Activated CD4-positive, alpha-beta T cell treated with anti-CD3 and anti-CD28 coated beads, Interleukin-2, amount 50 U/mL, for 16 hours (primary cell): ENCODE results near the gene SFXN3.

Source experiments
- DNase-seq: peaks from one replicate; pipeline ENCODE4 v3.0.0-alpha.2; 2020

SFXN3 gene, protein sequence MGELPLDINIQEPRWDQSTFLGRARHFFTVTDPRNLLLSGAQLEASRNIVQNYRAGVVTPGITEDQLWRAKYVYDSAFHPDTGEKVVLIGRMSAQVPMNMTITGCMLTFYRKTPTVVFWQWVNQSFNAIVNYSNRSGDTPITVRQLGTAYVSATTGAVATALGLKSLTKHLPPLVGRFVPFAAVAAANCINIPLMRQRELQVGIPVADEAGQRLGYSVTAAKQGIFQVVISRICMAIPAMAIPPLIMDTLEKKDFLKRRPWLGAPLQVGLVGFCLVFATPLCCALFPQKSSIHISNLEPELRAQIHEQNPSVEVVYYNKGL

DNA sequence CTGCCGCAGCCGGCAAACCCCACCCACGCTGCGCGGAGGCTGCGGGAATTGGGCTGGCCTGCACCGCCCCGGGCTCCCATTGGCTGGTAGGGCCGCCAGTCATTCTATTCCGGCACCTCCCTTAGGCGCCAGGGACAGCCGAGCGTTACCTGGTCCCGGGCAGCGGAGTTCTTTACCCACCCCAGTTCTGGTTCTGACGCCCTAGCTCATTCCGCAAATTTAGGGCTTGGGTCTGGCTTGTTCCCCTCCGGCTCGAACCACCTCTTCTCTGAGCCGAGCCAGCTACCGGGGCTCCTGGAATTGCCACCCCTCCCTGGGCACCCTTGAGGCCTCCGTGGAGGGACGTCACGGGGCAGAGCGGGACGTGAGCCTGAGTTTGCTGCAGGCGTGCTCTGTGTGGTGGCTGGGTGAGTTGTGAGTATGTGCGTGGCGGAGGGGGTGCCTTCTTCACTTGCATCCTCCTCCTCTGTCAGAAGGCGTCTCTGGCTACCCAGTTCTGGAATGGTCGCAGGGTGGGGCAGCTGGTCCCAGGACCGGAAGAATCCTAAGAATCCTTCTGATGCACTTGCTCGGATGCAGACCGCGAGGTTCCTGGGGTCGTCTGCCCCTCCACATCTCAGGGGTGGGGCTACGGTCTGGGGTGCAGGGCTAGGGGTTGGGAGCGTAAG lies at the start of gene SFXN3, which contains the start of gene PDZD7:
SFXN3 (plus strand) TSS at position 107 of the 668 bp plus-strand sequence. CDS start 3,461 bp downstream, outside the sequence.
PDZD7 (minus strand) TSS at position 2 of the 668 bp plus-strand sequence. CDS start 910 bp downstream, outside the sequence.
- DNase-seq = peak; percentile 96

DNA sequence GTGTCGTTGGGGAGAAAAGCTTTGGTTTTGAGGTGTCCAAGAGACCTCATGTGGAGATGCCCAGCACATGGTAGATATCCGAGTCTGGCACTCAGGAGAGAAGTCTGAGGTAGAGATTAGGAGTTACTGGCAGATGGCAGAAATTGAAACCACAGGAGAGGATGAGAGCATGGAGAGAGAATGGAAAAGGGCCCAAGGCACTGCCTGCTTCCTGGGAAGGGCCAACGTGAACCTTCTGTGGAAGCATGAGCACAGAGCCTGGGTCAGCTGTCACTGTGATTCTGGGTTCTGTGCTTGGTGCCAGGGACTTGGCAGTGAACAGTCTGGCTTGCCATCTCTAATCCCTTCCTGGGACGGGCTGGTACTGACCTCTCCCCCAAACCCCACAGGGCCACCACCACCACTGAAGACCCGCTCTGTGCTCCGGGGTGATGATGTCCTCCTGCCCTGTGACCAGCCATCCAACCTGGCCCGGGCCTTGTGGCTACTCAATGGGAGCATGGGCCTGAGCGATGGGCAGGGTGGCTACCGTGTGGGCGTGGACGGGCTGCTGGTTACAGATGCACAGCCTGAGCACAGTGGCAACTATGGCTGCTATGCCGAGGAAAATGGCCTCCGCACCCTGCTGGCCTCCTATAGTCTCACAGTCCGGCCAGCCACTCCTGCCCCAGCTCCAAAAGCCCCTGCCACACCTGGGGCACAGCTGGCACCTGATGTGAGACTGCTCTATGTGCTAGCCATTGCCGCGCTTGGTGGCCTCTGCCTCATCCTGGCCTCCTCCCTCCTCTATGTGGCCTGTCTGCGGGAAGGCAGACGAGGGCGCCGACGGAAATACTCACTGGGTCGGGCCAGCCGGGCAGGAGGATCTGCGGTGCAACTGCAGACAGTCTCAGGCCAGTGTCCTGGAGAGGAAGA lies 47.9 kb upstream of the SFXN3 start:
- DNase-seq = no peak

DNA sequence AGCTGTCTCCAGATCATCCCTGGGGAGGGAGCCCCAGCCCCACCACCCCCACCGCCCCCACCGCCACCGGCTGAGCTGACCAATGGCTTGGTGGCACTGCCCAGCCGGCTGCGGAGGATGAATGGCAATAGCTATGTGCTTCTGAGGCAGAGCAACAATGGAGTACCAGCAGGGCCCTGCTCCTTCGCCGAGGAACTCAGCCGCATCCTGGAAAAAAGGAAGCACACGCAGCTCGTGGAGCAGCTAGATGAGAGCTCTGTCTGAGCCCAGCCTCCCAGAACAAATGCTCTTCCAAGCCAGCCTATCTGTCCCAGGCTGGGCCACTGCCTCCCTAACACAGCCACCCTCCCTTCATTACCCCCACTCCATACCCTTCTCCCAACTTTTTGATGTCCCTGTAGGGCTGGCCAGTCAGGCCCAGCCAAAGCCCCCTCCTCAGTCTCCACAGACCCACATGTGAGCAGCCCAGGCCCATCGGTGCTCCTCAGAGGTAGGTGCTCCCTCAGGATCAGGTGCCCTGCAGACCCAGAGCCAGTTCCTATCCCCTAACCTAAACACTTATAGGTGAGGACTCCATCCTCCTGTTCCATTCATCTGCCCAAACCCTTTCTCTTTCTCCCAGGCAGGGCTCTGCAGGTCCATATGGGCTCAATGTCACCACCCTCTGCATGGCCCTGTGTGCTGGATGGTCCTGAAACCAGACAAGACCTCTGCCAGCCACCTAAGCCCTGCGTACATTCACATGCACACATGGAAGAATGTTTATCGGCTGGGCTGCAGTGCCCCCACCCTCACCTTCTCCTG lies 47.0 kb upstream of the SFXN3 start:
- DNase-seq = no peak

DNA sequence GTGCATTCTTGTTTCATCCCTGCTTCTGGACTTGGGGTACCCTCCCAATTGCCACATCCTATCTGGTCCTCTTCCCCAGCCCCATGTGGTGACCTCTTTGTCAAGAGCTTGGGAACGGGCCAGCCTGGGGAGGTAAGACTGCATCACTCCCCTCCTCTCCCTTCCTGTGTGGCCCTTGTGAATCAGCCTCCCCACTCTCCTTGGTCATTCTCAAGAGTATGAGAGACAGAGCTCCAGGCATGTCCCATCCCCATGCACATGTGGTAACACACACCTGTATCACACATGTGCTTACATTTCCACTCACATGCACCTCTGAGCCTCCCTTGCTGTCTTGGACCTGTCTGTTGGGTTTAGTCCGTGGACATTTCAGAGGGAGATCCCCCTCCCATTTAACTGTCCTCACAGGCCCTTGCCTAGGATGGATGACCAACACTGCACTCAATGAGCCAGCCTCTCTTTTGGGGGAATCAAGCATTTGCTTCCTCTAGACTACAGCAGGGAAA lies 46.3 kb upstream of the SFXN3 start:
- no peak for DNase-seq

DNA sequence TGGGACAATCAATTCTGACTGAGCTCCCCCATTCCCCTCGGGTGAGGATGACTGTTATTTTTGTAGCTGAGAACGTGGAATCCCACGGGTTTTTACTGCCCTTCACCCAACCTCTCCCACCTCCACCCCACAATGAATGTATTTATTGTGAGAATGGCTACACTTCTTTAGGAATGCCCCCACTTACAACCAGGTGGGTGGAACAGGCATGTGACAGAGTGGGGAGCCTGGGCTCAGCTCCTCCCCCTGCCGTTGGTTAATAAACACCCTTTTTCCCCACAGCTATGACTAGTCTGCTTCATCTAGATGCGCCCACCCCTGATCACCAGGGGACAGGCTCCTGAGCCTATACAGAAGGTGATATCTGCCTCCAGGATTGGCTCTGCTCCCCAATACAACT lies 45.7 kb upstream of the SFXN3 start:
- no peak for DNase-seq

DNA sequence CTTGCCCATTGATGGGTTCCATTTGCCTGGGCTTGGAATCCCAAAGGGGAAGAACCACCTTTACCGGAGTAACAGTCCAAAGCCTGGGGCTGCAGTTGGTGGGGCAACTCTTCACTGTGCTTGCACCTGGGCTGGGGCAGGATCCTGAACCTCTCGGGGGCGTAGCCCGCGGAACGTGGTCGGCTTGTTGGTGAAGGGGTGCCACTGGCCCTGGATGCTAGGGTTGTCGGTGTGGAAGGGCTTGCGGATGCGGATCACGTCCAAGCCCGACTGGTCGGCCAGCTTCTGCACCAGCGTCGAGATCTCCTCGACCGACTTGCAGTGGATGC lies 44.4 kb upstream of the SFXN3 start:
- DNase-seq = no peak

DNA sequence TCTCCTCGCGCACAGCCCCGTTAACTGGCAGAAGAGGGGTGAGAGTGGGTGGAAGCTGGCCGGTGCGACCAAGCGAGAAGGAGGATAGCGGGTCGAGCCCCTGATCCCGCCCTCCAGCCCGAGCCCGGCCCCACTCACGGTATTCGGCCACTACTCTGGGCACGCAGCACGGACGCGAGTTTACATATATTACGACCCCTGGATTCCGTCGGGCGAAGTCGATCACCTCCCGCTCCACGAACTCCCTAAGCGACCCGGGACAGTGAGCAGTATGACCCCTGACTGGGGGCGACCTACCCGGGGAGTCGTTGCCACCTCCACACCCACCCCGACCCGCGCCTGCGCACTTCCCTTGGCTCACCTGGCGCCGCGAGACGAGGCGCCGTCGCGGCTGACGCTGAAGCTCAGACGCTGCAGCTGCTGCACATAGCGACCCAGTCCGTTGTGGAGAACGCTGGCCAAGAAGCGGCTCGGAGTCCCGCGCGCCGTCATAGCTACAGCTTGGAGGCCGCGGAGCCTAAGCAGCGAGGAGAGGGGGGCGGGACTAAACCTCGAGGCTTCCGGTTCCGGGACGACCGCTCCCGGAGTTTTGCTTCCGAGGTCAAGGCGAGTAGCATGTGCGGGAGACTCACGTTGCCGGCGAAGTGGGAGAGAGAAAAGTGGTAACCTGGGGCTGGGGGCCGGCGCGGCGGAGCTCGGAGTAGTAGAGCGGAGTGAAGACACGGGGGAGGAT lies 43.9 kb upstream of the SFXN3 start, which contains the start of the genes MRPL43 and TWNK:
MRPL43 (minus strand) TSS at position 546 of the 733 bp plus-strand sequence; CDS start at position 492, 54 bp downstream.
TWNK (plus strand) TSS at position 592 of the 733 bp plus-strand sequence. CDS start 668 bp downstream, outside the sequence.
- peak; percentile 86 for DNase-seq

DNA sequence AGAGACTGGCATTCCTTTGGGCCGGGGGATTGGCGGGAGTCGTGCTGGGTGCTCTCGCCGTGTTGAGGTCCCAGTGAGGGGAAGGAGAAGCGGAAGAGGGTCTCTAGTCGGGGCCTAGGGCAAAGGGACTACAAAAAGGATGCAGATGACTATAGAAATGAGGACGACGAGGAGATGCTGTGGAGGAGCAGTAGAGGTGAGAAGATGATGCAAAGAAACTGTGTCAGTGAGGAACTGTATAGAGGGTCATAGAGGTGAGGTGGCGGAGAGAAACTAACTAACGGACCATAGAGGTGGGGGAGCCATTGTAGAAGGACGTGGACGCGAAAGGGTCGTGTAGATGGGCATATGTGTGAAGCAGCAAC lies 43.4 kb upstream of the SFXN3 start:
- no peak for DNase-seq

DNA sequence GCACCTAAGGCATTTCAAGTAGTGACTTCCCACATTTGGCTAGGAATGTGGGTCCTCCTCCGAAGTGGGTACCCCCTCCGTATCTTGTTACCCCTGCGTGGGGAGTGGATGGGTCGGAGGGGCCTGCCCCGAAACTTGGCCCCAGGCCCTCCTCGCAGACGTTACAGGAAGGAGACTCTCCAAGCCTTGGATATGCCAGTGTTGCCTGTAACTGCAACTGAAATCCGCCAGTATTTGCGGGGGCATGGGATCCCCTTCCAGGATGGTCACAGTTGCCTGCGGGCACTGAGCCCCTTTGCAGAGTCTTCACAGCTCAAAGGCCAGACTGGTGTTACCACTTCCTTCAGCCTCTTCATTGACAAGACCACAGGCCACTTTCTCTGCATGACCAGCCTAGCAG lies 42.9 kb upstream of the SFXN3 start:
- no peak for DNase-seq

DNA sequence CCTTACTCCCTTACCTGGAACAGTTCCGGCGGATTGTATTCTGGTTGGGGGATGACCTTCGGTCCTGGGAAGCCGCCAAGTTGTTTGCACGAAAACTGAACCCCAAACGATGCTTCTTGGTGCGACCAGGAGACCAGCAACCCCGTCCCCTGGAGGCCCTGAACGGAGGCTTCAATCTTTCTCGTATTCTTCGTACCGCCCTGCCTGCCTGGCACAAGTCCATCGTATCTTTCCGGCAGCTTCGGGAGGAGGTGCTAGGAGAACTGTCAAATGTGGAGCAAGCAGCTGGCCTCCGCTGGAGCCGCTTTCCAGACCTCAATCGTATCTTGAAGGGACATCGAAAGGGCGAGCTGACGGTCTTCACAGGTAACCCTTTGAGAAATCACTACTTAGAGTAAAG lies 41.9 kb upstream of the SFXN3 start:
- no peak for DNase-seq

DNA sequence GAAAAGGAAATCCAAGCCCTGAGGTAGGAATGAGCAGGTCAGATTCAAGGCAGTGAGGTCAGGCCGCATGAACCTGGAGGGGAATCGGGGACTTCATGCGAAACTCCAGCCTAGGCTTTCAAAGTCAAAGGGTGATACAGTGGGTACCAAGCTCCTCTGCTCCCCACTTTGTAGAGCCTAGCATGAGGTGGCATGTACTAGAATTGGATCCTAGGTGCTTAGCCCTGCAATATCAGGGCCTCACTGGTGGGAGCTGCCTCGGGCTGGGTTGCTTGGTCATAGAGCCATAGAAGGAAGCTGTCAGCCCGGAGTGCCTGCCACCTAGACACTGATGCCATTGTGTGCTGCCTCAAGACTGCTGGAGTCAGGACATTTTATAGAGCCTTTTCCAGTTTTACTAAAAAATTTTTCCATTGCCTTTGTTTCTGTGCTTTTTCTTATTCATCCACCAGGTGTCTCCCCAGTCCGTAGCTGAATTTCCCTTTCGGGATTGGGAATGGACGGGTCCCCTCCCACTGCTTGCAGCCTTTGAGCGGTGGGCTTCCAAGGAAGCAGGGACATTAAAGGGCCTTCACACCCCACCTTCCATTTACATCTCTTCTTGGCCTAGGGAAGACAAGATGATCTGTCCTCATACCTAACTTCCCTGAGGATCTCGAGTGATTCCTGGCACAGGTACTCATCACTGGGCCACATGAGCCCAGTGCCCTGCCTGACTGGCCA lies 36.9 kb upstream of the SFXN3 start:
- DNase-seq = no peak

DNA sequence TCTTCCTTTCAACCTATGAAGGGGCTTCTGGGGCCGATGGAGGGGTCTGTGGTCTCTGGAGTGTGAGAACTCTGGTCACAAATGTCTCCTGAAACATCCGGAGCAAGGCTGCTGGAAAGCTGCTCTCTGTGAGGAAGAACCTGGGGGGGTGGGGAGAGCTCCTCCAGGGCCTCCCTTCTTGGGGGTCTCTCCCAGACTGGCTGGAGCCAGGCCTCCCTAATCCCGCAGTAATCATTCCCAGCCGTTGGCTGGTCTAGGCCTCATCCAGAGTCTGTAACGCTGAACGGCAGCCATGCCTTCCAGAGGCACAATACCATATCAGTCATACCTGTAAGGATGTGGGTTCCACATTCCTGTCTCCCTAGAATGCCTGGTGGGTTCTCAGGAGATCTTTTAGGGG lies 35.9 kb upstream of the SFXN3 start:
- no peak for DNase-seq

DNA sequence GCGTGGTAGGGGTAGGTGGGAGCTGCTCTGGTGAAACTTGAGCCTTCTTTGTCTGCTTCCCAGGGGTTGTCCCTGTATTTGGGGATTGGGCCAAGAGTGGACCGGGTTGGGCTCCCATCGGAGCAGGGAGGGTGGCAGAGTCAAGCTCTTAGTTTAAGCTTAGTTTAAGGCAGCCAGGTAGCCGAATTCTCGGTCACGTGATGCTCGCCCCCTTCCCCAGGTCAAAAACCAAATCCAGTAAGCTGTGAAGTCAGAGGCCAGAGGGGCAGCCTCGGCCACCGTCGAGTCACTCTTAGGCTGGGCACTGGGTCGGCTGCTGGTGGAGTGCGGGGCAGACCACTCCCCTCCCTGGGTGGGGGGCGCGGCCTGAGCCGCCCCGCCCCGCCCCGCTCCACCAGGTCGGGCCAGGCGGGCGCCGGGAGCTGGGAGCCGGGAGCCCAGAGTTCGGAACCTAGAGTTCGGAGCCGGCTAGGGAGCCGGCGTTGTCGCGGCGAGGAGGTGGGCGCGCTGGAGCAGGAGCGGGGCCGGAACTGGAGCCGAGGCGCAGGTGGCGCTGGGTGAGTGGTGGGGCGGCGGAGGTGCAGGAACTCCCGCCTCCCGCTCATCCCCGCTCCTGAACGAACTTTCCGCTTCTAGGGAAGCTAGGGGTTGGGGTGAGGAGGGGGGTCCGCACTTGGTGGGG lies 34.2 kb upstream of the SFXN3 start:
- peak; percentile 24 for DNase-seq

DNA sequence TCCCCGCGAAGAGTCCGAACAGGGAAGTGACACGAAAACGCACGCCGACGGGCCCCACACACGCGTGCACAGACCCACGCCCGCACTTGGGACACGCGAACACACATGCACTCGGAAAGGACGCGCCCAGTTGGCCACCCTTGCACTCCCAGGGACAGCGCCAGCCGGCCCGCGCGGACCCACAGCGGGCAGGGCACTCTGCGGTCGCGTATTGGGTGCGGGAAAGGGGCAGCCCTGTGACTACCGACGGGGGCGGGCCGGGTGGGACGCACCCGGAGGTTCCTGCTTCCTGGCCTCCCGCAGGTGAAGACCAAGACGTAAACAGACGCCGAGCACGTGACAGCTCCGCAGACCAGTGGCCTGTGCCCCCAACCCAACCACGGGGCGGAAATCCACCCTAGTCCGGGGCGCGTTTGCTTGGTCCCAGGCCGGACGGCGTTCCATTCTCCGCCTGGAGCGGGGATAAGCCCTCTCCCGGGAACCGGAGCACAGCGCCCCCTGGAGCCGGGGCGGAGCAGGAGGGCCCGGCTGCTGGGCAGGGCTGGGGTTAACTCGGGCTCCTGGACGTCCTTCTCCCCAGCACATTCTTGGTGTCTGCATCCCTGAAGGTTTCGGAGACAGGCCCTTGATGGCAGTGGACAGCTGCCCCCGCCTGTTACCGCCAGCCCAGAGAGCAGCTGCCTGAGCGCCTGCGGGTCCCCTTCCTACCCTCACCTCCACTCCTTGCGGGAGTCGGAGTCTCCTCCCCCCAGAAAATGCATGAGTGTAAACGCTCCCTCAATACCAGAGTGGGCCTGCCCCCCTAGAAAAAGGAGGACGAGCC lies 33.5 kb upstream of the SFXN3 start:
- DNase-seq = peak; percentile 72

DNA sequence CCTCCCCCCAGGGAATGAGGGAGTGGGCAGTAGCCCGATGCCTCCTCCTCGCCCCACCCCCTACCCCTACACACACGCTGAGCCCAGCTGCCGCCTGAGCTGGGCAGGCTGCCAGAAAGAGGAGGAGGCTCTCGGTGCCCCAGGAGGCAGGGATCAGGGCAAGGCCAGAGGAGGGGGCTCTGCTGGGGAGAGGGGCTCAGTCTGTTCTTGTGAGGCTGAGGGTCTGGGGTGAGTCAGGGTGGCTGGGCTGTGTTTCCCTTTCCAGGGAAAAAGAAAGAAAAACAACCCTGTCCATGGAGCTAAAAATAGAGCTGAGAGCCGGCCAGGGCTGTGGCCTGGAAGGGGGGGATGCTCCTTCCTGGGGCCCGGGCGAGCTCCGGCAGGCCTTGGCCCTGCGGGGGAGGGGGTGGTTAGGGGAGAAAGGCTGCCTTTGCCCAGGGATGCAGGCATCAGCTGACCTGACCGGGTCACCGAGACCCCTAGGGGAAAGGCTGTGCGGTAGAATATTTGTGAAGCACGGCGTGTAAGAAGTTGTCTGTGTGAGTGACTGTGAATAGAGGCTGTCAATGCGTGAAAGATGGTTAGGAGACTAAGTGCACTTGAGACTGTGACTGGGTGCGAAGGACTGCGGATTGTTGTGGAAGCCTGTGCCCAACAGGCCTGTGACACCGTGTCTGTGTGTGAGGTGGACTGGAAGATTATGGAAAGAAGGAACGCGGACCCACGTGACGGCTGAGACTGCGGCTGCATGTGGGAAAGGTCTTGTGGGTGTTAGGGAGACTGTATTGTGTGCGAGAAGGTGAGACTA lies 32.6 kb upstream of the SFXN3 start:
- peak; percentile 60 for DNase-seq

DNA sequence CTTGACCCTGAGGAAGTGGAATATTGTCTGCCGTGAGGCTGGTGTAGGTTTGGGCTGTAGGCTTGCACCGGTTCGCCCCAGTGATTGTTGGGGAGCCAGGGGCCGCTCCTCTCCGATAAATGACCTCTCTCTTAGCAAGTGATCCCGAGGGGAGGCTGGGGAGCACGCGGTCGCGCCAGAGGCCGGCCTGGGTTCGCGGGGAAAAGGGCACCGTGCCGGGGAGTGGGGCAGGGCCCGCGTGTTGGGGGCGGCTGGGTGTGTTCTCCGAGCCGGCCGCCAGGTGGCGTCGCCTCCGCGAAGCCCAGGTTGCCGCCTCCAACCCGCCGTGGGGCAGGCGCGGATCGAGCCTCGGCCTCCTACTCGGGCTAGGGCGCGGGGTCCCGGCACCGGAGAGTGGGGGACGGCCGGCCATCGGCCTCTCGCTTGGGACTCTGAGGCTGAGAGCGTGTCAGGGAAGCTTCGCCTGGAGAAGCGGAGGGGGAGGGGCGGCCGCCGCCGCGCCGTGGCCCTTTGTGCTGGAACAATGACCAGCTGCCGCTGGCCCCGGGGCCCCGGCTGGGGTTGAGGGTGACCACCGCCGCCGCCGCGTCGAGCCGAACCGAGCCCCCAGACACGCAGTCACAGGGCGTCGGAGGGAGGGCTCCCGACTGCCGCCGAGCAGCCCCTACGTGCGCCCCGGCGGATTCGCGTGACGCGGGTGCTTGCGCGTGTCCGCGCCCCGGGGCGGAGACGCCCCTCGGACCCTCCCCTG lies 31.9 kb upstream of the SFXN3 start:
- DNase-seq = peak; percentile 73

DNA sequence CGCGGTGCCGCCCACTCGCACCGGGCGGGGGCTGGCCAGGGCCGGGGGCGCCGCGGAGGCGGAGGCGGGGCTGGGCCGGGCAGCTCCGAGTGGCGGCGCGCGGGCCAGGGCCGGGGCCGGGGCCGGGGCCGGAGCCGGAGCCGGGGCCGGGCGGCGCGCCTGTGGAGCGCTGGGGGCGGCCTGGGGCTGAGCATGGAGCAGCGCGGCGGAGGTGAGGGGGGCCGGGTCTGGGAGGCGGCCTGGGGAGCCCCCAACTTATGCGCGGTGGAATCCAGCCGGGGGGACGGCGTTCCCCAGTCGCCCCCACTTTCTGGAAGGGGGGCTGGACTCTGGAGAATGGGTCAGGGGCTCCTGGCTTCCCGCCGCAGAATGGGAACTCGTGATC lies 31.3 kb upstream of the SFXN3 start, which contains the start of gene LZTS2:
LZTS2 (plus strand) TSS at position 67 of the 385 bp plus-strand sequence. CDS start 2,731 bp downstream, outside the sequence.
- DNase-seq = no peak
